Esophagus muscularis mucosa (tissue), 4 donors: ENCODE results near the gene TRIM33. TPM values are rescaled to one million over a fixed set of nuclear protein-coding genes. Genes with fewer than 3 reads are reported as not detected.

ENCODE experiments used
- DNase-seq: peaks from one replicate; pipeline ENCODE4 v3.0.0-alpha.2; 2017; ENCODE audit errors: extremely low spot score
- H3K27ac ChIP-seq, 4 donors: fragments of 200-600 bp; sonication (generic); replicated peaks in 1 of 4; 1 replicate in 3 of 4; 2 replicates in 1 of 4; pipeline ENCODE4 v1.5.1; 2016 to 2019; ENCODE audit warnings: mild to moderate bottlenecking in 1 of 4
- H3K27me3 ChIP-seq, 4 donors: fragments of 200-600 bp; sonication (generic); one replicate each; pipeline versions ENCODE4 v1.5.1 to v1.6.0; 2016 to 2019
- H3K36me3 ChIP-seq, 4 donors: fragments of 200-600 bp; sonication (generic); one replicate each; pipeline ENCODE4 v1.5.1; 2016 to 2019
- H3K4me1 ChIP-seq, 4 donors: fragments of 200-600 bp; sonication (generic); one replicate each; pipeline ENCODE4 v1.5.1; 2016 to 2019
- H3K4me3 ChIP-seq, 4 donors: fragments of 200-600 bp; sonication (generic); 1 replicate in 2 of 4; 2 replicates in 2 of 4; pipeline ENCODE4 v1.5.1; 2016 to 2019; ENCODE audit warnings: mild to moderate bottlenecking in 4 of 4, moderate library complexity in 1 of 4
- H3K9me3 ChIP-seq, 4 donors: fragments of 200-600 bp; sonication (generic); 1 replicate in 3 of 4; 2 replicates in 1 of 4; pipeline ENCODE4 v1.5.1; 2016 to 2019
- CTCF ChIP-seq, 3 experiments: fragments of 200-600 bp in 2 of 3; fragments of 450-650 bp in 1 of 3; sonication (generic) in 2 of 3; IDR thresholded peaks; one replicate each; pipeline ENCODE4 v1.5.1; 2017 to 2019; ENCODE audit warnings: antibody characterized with exemption in 3 of 3, mild to moderate bottlenecking in 2 of 3, moderate library complexity in 1 of 3
- EP300 ChIP-seq: sonication (generic); formaldehyde crosslinking; IDR thresholded peaks from one replicate; pipeline ENCODE4 v1.6.1; 2017; ENCODE audit warnings: antibody characterized with exemption
- POLR2A ChIP-seq: fragments of 450-650 bp; IDR thresholded peaks from one replicate; pipeline ENCODE4 v1.6.1; 2017; ENCODE audit warnings: antibody characterized with exemption, moderate library complexity, mild to moderate bottlenecking, low read depth
- POLR2AphosphoS5 ChIP-seq, 2 donors: sonication (generic); formaldehyde crosslinking; IDR thresholded peaks; one replicate each; pipeline ENCODE4 v1.6.1; 2017; ENCODE audit warnings: antibody characterized with exemption in 2 of 2
- WGBS: methylation state at CpG from one replicate; pipeline ENCODE4 v1.1.5; 2018; 5-methylcytosine and 5-hydroxymethylcytosine counted together
- intact Hi-C: fragments of 100-400 bp; cut with DNase I; formaldehyde crosslinking; loops from one replicate; pipeline ENCODE4 v1.15.1; 2023
- total RNA-seq, 4 donors: library from RNA; depleted of rRNA; stranded (reverse); fragments of >200 nt; gene quantifications; one replicate each; pipeline versions ENCODE4 v1.1.0 to v1.2.1, GENCODE V29; 2016

Gene TRIM33
- total RNA-seq, 4 donors from 2014 or later, result 28.0 to 36.6 (median 29.5) TPM

GRCh38 chr1:114503916-114504422 lies 7.0 kb downstream of the TRIM33 start:
- peaks cover 4 to 59% (median 53%) of the 10 kb centered on the region in 4 donors for H3K4me1 ChIP-seq
- no peaks in the 10 kb centered on the region for H3K27me3 ChIP-seq
- H3K4me3 ChIP-seq, result no peak overlapping the region
- no peaks in the 10 kb centered on the region for H3K36me3 ChIP-seq
- intact Hi-C loops, result no loop called here
- TF ChIP-seq POLR2AphosphoS5 (IDR thresholded peaks at IDR 0.05) (no peak), POLR2A (no peak), EP300 (no peak), CTCF (IDR thresholded peaks at IDR 0.05) (no peak)
- WGBS, result 66% methylated on average over 7 of the region's 7 CpGs
- H3K9me3 ChIP-seq, result no peaks in the 10 kb centered on the region
- no peak for DNase-seq
- no peak overlapping the region for H3K27ac ChIP-seq

DNA sequence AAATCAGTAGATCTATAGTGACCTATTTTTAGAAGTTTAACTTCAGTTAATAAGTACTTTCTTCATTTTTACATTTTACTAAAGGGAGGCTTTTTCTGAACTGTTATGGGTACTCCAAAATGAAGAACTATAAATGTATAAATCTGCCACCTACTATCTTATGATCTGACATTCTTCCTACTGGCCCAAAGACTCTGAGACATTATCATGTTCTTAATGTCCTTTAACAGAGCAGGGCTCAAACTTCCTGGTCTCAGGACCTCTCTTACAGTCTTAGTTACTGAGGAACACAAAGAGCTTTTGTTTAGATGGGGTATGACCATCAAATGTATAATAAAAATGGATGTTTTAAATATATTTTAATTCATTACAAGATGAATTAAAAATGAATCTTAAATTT lies 8.9 kb downstream of the TRIM33 start:
- Histone ChIP-seq H3K27me3 (no peaks in the 10 kb centered on the region), H3K4me3 (no peak overlapping the region), H3K36me3 (no peaks in the 10 kb centered on the region), H3K9me3 (no peaks in the 10 kb centered on the region), H3K4me1 (peaks cover 0 to 41% (median 39%) of the 10 kb centered on the region in 4 donors), H3K27ac (no peak overlapping the region)
- no peak for DNase-seq
- TF ChIP-seq EP300 (no peak), CTCF (IDR thresholded peaks at IDR 0.05) (no peak), POLR2A (no peak), POLR2AphosphoS5 (IDR thresholded peaks at IDR 0.05) (no peak)
- intact Hi-C loops, result no loop called here

GRCh38 chr1:114499478-114499877 lies 11.5 kb downstream of the TRIM33 start:
- Histone ChIP-seq H3K27me3 (no peaks in the 10 kb centered on the region), H3K4me1 (peaks cover 10 to 56% (median 48%) of the 10 kb centered on the region in 4 donors)
- no peak for TF ChIP-seq POLR2A

GRCh38 chr1:114496089-114496488 lies 14.9 kb downstream of the TRIM33 start:
- Histone ChIP-seq H3K9me3 (no peaks in the 10 kb centered on the region), H3K27ac (no peak overlapping the region), H3K27me3 (no peaks in the 10 kb centered on the region), H3K4me3 (no peak overlapping the region), H3K4me1 (peaks cover 10 to 31% (median 28%) of the 10 kb centered on the region in 4 donors), H3K36me3 (no peaks in the 10 kb centered on the region)
- WGBS, result 68% methylated on average over 1 of the region's 1 CpG
- no peak for TF ChIP-seq POLR2AphosphoS5 (IDR thresholded peaks at IDR 0.05)
- no peak for TF ChIP-seq EP300
- TF ChIP-seq POLR2A, result no peak
- no peak for TF ChIP-seq CTCF (IDR thresholded peaks at IDR 0.05)
- no peak for DNase-seq
- intact Hi-C loops, result no loop called here

More at GRCh38 chr1:114499478-114499877, 11.5 kb downstream of the TRIM33 start:
- DNase-seq, result no peak
- no peaks in the 10 kb centered on the region for H3K9me3 ChIP-seq
- no peak overlapping the region for H3K27ac ChIP-seq
- H3K36me3 ChIP-seq, result no peaks in the 10 kb centered on the region
- no peak overlapping the region for H3K4me3 ChIP-seq
- intact Hi-C loops, result no loop called here

DNA sequence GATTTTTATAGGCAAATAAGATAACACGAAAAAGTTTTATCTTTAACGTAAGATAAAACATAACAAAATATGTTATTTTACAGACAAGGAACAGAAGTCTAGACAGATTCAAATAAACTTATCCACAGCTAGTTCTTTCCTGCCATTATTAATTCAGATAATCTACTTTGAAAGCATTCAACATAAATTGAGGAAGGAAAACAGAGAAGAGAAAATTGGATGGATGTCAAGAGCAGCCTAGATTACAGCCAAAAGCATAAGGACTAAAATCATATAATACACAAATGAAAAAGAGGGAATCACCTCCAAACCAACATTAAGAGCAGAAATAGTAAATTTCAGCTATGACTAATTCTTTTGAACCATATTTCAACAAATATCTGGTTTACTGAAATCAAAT lies 15.5 kb downstream of the TRIM33 start:
- intact Hi-C loops, result no loop called here
- H3K4me3 ChIP-seq, result no peak overlapping the region
- no peaks in the 10 kb centered on the region for H3K36me3 ChIP-seq
- H3K27me3 ChIP-seq, result no peaks in the 10 kb centered on the region
- 57% methylated on average over 2 of the region's 2 CpGs for WGBS
- no peak for DNase-seq
- no peak for TF ChIP-seq EP300
- TF ChIP-seq CTCF (IDR thresholded peaks at IDR 0.05), result no peak
- TF ChIP-seq POLR2A, result no peak
- no peak for TF ChIP-seq POLR2AphosphoS5 (IDR thresholded peaks at IDR 0.05)
- H3K4me1 ChIP-seq, result peaks cover 10 to 31% (median 28%) of the 10 kb centered on the region in 4 donors
- no peaks in the 10 kb centered on the region for H3K9me3 ChIP-seq
- no peak overlapping the region for H3K27ac ChIP-seq
